GM18867 (cell line): ENCODE data around the gene HCRTR1.

ENCODE experiments used
- ATAC-seq: cut with Tn5 transposase; IDR thresholded peaks from one replicate; pipeline ENCODE4 v1.9.1; 2021; ENCODE audit warnings: mild to moderate bottlenecking, moderate library complexity; ENCODE audit not compliant: unreplicated experiment

Gene HCRTR1

DNA sequence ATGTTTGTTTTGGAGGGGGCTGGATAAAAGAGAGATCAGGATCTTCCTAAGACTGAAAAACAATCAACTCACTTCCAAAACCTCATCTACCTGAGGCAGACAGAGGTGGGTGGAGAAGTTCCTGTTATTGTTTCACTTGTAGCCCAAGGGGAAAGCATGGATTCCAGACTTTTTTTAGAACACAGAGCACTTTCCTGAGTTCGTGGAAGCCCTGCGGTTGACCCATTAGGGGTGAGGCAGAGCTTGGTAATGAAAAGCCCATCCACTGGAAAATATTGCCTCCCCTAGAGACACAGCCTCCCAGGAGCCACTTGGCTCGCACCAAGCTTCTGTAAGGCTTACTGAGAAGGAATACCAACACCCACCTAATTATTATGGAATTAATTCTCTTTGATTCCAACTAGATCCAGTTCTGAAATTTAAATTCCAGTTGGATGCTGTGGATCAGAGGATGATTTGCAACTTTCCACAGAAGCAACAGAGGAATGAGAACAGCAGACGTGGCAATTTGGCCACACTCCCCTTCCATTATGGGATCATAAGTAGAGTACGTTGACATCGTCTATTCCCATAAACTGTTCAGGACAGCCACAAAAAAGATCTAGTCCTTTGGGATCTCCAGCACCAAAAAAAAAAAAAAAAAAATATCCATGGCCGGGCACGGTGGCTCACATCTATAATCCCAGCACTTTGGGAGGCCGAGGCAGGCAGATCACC is 31.3 kb downstream of the HCRTR1 start:
- ATAC-seq: no peak

DNA sequence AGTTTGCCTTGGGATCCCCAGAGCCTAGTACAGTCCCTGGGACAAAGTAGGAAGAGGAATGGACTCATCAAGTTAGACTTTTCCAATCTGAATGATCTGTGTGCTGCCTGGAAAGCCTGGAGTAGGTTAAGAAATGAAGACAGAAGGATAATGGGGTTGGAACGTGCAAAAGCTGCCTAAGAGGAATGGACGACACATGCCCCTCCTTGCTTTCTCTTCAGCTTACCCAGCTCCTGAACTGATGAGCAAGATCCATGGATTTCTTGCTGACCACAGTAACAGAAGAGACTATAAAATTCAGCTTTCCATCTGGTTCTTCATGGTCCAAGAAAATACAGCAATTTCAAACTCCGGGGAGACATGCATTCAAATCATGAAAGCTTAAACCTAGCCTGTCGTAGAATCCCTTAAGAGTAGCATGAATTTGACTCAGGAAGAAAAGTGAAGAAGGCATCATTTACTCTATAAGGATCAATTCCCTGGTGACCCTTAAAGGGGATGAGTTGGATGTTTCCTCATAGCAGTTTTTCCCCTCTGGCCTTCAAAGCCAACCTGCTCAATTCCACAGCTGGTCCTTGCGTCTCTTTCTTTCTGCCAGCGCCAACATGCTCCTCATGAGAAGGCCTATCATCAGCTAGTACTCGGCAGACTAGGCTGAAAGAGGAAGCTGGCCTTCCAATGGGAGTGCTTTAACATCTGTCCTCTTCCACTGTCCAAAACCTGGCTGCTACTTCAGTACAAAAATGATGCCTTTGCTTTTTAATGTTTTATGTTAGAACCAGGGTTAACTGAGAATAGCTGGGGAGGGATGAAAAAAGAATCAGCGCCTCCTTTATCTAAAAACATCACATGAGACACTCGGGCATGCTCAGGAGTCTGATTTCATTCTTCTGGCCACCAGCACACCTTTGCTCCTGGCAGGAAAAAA is 32.9 kb downstream of the HCRTR1 start:
- no peak for ATAC-seq

DNA sequence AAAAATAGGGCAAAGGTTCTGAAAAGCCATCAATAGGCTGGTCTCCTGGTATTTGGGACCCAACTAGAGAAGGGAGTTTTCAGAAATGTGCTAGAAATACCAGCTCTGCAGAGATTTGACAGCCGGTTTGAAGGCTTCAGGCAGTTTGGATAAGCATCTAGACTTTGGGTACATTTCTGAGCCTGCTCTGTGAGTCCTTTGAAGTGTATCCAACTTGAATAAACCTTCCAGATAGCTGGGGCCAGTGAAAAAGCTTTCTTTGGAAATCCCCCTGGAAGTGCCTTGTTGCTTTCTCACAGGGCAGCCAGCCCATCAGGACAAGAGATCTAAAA is 33.6 kb downstream of the HCRTR1 start:
- no peak for ATAC-seq

DNA sequence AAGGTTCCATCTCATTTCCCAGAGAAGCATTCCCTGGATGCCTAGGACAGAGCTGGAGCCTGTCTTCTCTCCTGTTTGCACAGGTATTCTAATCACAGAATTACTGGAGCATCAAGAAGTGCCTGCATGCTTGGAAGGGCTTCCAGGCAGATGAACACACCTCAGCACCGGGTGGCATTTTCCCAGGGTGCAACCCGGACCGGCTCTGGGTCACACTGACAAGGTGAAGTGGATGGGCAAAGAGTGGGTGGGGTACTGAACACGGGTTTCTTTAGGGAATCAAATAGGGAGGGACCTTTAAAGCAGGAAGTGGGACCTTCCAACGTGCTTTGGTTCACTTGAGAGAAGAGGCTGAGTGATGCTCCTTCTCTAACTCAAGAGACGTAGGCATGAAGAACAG is 34.3 kb downstream of the HCRTR1 start:
- ATAC-seq: no peak

DNA sequence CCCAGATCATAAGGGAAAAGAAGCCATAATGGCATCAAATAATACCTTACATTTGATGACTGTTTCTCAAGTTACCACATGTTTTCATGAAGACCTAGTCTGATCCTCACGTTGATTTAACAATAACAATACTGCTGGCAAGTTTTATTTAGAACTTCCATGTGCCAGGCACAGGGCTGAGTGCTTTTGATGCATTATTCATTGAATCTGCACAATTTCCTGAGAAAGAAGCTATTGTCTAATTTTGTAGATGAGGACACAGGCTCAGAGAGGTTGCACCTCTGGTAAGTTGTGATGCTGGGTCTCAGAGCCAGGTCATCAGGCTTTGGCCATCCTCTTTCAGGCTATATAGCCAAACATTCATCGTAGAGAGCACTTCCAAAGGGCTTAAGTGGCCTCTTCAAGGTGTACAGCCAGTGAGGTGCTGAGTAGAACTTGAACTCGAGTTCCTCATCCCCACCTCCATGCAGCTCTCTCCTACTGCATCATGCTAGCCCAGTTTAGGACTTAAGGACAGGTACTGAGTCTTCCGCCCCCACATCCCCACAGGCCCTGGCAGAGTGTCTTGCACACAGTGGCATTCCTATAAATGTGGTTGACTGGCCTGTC is 35.5 kb downstream of the HCRTR1 start:
- no peak for ATAC-seq

DNA sequence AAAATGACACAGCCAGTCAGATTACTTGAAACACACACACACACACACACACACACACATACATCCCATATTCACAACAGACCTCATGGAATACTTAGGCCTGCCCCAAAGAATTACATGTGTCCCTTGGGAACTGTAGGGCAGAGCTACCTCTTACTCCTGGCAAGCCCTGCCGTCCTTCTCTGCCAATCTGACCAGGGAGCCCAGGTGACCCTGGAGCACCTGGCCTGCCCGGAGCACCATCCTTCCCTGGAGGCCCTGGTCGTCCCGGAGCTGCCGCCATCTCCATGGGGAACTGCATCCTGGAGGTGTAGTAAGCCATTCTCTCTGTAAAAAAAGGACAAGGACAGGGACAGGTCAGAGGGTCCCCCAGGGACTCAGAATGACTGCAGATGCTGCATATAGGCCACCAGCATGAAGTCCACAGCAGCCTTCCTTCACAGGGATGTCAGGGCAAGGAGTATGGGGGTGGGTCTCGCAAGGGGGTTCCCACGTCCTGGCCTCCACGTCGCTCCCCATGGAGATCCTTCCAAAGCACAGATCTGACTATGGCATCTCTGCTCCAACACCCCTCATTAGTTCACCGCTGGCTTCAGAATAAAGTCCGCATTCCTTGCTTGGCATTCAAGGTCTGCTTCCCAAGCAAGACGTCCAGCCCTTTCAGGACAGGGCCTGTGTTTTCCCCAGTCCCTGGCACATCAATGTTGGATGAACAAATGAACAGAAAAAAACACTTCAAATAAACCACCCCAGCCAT is 36.4 kb downstream of the HCRTR1 start:
- ATAC-seq: no peak

DNA sequence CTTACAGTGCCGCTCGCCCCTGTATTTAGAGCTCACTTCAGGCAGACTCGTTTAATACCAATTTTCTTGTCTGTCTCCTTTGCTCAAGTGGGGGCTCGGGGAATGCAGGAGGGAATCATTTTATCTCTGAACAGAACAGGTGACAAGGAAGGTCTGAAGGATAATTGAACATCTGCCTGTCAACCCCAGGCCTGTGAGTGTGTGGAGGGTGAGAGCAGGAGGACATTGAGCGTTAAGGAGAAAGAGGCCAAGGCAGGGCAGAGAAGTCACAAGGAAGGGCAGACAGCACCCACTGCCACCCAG is 36.9 kb downstream of the HCRTR1 start:
- ATAC-seq: no peak

DNA sequence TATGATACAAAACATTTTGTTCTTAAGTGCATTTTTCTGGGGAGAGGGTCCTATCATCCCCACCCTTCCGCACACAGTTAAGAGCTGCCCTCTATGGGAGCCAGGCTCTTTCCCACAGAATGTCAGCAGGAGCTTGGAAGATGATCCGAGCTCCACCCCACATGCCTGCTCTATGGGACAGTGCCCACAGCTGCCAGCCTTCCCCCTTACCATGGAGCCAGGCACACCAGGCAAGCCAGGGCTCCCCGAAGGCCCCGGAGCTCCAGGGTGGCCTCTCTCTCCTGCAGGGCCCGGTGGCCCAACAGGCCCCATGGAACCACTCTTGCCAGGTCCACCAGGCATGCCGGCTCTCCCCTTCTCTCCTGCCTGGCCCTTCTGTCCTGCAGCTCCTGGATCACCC is 37.6 kb downstream of the HCRTR1 start:
- ATAC-seq: no peak

DNA sequence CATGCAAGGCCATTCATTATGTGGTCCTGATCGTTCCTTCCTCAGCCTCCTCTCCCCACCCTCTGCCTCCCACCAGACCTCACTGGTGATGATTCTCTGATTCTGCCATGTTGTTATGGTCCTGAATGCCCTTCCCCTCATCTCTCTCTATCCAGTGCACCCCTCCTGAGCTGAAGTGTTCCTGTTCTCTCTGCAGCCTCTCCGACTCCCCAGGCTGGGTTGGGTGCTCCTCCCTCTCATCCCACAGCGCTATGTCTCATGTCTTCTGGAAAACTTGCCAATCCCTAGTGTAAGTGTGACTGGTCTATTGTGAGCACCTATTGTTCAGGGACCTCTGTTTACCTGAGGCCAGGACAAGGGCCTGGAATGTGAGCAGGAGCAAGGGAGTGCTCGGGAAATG is 38.3 kb downstream of the HCRTR1 start:
- no peak for ATAC-seq

DNA sequence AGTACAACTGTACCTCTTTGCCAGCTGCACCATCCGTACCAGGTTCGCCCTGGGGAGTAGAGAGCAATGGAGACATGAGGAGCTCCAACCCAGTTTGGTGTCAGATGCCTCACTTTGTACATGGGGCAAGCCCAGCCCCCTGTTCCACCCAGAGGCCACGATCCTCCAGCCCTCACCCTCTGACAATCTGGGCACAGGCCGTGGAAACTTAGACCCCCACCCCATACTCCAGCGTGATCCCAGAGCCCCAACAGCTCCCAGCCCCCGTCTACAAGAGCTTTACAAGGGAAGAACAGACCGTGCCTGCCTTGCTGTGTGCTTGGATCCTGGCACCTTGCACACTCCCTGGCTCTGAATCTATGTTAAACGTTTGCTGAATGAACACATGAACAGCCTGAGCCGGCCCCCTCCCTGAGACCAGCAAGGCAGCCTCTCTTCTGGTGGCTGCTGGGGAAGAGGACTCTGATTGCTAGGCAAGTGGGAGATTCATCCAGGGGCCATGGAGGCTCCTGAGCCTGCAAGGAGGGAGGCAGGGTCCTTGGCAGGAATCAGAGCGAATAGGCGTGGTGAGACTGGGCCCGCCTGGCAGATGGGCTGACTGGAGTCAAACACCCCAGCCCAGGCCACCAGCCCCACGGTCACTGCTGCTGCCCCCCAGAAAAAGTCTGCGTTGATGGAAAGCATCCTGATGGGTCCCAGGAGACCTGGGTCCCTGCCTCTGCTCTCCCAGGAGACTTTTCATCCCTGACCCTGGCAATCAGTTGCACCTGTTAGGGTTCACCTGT is 39.7 kb downstream of the HCRTR1 start:
- no peak for ATAC-seq

DNA sequence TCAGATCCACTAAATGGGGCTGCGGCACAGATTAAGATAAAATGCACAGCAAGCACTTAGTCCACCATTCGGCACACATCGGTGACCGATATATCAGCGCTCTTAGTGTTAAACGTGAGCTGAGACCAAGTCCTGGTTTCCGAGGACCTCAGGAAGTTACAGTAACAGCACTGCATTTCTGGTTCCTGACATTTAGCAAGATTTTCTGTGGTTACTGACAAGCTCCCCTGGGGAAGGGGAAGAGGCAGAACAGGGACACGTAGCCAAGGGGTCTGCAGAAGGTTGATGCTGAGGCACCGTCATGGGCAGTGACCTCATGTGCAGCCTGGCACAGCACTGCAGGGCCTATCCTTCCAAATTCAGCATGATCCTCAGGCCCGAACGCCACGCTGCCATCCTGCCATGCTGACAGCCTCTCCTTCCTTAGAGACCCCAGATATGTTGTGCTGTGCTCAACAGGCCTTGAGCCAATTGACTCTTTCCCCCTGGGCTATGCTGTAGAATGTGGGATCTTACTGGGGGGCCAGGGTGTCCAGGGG is 40.6 kb downstream of the HCRTR1 start:
- no peak for ATAC-seq

DNA sequence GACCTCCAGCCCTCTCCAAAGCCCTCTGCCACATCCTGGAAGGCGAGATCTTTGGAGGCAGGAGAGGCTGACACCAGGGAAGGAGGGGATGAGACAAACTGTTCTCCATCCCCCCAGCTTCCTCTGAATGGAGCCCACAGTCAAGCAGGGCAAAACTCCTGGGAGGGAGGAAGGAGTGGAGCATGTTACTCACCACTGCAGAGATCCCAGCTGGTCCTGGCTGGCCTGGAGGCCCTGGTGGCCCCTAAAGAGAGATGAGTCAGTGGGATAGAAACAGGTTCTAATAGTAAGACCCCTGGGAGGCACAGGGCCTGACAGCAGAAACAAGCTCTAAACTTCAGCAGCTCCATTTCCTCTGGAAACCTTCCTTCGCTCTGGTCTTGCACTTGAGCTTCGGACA is 41.2 kb downstream of the HCRTR1 start:
- ATAC-seq: no peak

DNA sequence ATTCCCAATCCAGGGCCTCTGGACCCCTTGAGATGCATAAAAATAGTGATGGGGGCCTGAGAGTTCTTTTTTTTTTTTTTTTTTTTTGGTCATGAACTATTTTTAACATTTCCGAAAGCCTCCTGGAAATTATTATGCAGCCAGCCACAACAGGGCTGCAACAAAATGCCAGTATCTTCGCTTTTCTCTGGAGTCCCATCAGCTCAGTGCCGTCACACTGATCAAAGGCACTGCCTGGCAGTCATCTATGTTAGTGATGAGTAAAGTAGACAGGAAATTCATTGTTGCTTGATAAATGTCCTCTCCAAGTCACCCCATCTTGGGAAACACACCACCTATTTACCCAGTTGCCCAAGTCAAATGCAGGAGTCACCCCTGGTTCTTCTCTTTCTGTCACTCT is 42.4 kb downstream of the HCRTR1 start:
- no peak for ATAC-seq

DNA sequence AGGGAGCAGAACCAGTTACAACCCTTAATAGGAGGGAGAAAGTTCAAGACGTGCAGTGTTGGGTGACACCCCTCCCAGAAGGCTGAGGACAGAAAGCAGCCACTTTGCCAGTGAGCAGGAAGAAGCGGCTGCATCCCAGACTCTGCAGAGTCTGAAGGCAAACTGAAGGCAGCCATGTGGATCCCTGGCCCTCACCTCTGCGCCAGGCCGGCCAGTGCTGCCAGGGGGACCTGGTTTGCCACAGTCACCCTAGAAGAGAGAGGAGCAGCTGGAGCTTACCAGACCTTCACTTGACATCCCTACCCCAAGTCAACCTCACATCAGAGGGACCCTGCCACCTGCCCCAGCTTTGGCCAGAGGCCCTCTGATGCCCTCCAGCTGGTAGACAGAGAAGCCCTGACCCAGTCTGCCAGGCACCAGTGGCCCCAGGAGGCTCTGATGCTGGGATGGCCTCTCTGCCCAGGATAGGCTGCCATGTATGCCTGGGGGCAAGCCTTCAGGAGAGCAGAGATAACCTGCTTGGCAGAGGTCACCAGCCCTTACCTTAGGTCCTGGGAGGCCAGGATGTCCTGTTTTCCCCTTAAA is 43.5 kb downstream of the HCRTR1 start:
- ATAC-seq: no peak

DNA sequence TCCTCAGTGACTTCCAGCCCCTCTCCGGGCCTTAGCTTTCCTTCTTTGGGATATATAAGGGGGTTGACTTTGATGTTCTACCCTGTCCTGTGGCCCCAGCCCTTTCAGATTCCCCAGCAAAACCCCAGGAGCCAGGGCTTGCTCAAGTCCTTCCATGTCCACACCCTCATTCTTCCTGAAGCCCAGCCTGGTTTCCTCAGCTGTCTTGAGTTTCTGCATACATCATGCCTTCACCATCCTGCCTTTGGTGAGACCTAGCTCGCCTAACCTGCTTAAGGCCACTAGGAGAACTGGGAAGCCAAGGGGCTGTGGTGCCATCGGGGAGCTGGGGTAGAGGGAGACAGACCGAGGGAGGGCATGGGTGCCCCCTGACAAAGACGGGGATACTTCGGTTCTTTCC is 44.4 kb downstream of the HCRTR1 start:
- ATAC-seq: no peak

DNA sequence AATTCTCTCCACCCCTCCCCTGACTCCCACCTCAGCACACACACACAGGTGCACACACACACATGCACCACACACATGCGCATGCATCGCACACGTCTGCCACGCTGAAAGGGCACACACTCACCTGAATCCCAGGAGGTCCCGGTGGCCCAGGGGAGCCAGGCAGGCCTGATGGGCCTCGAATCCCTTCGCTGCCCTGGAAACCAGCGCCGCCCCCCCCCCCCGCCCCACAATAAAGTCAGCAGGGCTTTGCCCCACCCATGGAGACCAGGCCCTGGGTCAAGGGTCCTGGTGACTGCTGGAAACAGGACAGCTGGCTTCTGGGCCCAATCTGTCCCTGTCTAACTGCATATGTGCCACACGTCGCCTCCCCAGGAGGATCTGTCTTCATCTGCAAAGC is 45.0 kb downstream of the HCRTR1 start:
- ATAC-seq: no peak

DNA sequence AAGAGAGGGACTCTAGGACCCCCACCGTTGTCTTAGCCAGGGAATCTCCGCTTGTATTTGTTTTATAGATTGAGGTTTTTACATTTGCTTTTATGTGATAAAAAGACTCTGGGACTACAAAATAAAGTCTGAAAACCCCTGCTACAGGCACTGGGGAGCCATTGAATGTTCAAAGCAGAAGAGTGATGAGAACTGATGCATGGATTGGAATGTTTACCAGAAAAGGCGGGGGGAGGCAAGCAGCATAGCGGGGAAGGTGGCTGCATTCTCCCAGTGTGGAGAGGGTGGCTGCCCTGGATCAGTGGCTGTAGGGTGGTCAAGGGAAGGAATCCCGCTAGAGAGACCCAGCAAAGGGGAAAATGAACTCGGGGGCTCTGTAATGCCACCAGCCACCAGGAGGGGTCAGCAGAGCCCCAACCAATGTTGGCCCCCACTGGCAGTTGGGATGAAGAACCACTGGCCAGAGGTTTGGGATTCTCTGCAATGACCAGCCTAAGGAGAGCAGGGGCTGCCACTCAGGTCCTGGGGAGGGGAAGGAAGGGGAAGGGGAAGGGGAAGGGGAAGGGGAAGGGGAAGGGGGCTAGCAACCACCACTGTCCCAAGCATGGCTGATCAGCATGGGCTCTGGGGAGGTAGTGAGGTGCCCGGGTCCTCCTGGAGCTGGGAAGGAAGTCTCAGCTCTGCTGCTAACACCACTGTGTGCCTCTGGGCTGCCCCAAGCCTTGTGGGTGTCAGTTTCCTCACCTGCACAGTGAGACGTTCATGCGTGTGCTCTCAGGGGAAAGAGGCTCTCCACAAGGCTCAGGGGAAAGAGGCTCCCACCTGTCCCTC is 46.3 kb downstream of the HCRTR1 start:
- no peak for ATAC-seq

DNA sequence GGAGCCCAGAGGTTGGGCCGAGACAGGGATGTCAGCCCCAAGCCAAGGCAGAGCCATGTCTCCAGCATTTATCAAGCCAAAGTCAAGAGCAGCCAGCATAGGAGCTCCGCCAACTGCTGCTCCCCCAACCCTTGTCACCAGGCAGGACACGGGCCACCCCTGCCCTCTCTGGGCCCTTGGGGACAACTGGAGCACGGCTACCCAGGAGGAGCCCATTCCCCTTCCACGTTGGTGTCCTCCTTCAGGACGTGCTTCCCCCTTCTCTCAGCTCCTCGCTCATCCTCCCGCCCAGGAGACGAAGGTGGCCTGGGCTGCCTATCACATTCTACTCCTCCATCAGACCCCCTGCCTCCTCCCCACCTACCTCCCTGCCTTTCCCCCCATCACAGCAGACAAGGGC is 47.0 kb downstream of the HCRTR1 start:
- ATAC-seq: no peak

DNA sequence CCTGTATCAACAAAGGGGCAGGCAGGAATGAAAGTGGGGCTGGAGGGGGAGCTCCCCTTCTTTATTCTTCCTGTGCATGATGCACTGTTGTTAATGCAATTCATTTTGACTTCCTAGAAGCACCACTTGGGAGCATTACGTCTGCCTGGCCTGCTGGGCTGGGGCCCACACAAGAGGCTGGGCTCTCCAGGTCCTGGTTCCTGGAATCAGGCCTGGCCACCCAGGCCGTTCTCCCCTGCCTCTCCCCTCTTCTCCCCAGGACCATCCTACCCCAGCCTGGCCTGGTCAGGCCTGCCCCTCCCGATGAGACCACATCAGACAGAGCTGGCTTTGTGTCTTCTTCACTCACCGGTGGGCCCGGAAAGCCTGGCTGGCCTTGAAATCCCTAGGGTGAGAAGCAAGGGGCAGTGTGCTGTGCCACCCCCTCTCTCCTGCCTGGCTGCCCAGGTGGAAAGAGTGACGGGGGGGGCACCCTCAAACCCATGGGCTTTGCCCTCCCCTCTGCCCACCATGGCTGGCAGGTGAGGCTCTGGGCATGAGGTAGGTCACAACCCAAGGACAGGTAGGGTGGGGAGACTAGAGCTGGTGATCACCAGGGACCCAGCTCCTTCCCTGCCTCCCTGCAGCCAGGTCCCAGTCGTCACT is 47.9 kb downstream of the HCRTR1 start:
- ATAC-seq: no peak
